GM18907 (cell line): ENCODE results near the gene KCNIP1.
A peak's percentile ranks its signal among the peaks of the same experiment; 100 is the strongest.

Experiments used
- ATAC-seq: cut with Tn5 transposase; IDR thresholded peaks from one replicate; pipeline ENCODE4 v1.9.1; 2021; ENCODE audit warnings: mild to moderate bottlenecking, moderate library complexity; ENCODE audit not compliant: unreplicated experiment

Gene KCNIP1

GRCh38 chr5:170626507-170627150 is 122.8 kb downstream of the KCNIP1 start:
- ATAC-seq: no peak

- ATAC-seq: no peak
Observed at GRCh38 chr5:170627271-170627670, 123.5 kb downstream of the KCNIP1 start.

GRCh38 chr5:170628028-170628427 is 124.2 kb downstream of the KCNIP1 start:
- no peak for ATAC-seq

- ATAC-seq: no peak
Observed at GRCh38 chr5:170628691-170629565, 125.1 kb downstream of the KCNIP1 start.

GRCh38 chr5:170629566-170630175 is 125.9 kb downstream of the KCNIP1 start:
- ATAC-seq: no peak

- ATAC-seq: no peak
Observed at GRCh38 chr5:170630226-170630625, 126.4 kb downstream of the KCNIP1 start.

GRCh38 chr5:170630711-170631141 is 126.9 kb downstream of the KCNIP1 start:
- no peak for ATAC-seq

GRCh38 chr5:170631466-170632195 is 127.8 kb downstream of the KCNIP1 start:
- ATAC-seq: no peak

GRCh38 chr5:170632266-170632984 is 128.6 kb downstream of the KCNIP1 start:
- ATAC-seq: no peak

- no peak for ATAC-seq
Observed at GRCh38 chr5:170632985-170633234, 129.1 kb downstream of the KCNIP1 start.

- ATAC-seq: no peak
Observed at GRCh38 chr5:170633235-170634081, 129.6 kb downstream of the KCNIP1 start.

- no peak for ATAC-seq
Observed at GRCh38 chr5:170634256-170634990, 130.6 kb downstream of the KCNIP1 start.

GRCh38 chr5:170635706-170636105 is 131.9 kb downstream of the KCNIP1 start:
- ATAC-seq: no peak

- no peak for ATAC-seq
Observed at GRCh38 chr5:170636206-170636605, 132.4 kb downstream of the KCNIP1 start.

GRCh38 chr5:170636801-170637477 is 133.1 kb downstream of the KCNIP1 start:
- no peak for ATAC-seq

GRCh38 chr5:170638051-170638450 is 134.2 kb downstream of the KCNIP1 start:
- no peak for ATAC-seq

GRCh38 chr5:170638454-170639220 is 134.8 kb downstream of the KCNIP1 start:
- peak; percentile 77 for ATAC-seq
